OCI-LY3 (cell line): Measurements from ENCODE around the gene PON3.

Experiments
- CTCF ChIP-seq: fragments of 200-600, 300-600 bp; sonication (generic); IDR thresholded peaks from 2 replicates; pipeline ENCODE4 v1.5.1; 2014; ENCODE audit warnings: antibody characterized with exemption, low read length, low read depth
- EZH2phosphoT487 ChIP-seq: fragments of 200-600 bp; shearing (Covaris generic); IDR thresholded peaks from 2 replicates; pipeline ENCODE4 v1.6.1; 2018; ENCODE audit warnings: antibody characterized with exemption, mixed run types, low read depth

- no peak for TF ChIP-seq CTCF
- no peak for TF ChIP-seq EZH2phosphoT487
These were observed 38.6 kb upstream of the PON3 start, which contains the start of gene PON2 for GRCh38 chr7:95434557-95435421.
